ENCODE data around the gene SDK1.

DNA sequence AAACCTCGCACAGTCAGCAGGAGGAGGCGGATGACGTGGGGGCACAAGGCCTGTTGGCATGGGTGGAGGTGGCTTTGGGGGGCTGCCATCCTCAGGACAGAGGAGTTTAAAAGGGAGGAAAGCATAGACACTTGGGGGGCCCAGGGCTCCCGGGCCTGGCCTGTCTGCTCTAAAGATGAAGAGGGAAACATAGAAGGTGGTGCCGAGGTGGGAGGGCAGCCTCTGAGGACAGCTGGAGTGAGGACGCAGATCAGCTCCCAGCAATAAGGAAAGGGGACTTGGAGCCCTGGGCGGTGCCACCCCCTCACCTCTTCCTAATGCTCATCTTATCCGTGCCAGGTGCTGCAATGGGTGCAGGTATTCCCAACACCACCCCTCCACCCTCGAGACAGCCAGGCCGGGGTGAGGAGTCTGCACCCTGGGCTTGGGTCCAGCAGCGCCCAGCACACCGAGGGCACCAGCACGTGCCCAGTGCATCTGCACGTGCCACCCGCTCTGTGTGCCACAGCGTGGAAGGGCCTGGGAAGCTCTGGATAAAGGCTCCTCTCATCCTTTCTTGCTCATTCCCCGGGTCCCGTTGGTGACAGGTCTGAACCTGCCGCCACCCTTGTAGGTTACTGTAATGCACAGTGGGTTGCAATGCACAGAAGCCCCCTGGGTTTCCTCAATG is 815.0 kb downstream of the SDK1 start:
- TF ChIP-seq, protein P1, sequence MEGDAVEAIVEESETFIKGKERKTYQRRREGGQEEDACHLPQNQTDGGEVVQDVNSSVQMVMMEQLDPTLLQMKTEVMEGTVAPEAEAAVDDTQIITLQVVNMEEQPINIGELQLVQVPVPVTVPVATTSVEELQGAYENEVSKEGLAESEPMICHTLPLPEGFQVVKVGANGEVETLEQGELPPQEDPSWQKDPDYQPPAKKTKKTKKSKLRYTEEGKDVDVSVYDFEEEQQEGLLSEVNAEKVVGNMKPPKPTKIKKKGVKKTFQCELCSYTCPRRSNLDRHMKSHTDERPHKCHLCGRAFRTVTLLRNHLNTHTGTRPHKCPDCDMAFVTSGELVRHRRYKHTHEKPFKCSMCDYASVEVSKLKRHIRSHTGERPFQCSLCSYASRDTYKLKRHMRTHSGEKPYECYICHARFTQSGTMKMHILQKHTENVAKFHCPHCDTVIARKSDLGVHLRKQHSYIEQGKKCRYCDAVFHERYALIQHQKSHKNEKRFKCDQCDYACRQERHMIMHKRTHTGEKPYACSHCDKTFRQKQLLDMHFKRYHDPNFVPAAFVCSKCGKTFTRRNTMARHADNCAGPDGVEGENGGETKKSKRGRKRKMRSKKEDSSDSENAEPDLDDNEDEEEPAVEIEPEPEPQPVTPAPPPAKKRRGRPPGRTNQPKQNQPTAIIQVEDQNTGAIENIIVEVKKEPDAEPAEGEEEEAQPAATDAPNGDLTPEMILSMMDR (IDR thresholded peaks at IDR 0.05) = no peak
- no peak for TF ChIP-seq POLR2AphosphoS5 (IDR thresholded peaks at IDR 0.05)
